ENCODE data around the gene DNASE1. TPM values are rescaled to one million over a fixed set of nuclear protein-coding genes. Genes with fewer than 3 reads are reported as not detected.

The DNASE1 gene
- total RNA-seq, 4 donors from 2014 or later, result 18.1 to 33.2 (median 25.0) TPM

DNA sequence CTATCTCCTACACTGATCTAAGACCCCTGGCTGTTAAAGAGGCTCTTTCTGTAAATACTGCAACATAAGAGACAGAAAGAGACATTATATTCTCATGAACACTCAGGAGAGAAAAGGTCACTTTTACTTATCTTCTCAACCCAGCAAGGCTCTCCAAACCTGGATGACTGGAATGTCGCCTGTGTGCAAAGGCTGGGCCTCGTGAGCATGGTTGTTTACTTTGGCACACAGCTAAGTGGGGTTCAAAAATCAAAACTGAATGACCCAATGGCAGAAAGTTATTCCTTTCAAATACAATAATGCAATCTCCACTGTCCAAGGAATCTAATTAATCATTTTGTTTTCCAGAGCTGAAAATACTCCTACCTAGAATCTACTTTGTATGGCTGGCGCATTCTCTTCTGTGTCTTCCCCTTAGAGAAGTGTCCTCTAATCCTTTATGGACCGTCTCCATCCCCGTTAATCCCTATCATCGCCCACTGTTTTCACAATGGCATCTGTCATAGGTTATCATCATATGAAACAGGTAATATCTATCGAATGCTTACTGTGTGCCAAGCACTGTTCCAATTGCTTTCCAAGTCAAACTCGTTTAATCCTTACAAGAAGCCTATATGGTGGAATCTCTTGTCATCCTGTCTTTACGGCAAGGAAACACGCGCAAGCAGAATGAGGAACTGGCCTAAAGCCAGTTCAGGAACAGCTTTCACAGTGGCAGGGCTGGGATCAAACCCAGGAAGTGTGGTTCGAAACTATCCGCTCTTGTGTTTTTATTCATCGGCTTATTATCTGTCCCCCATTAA is 44.4 kb upstream of the DNASE1 start:
- intact Hi-C loops (cut with DNase I), result no loop called here
- Histone ChIP-seq H3K27ac (peak overlapping the region in 1 of 3 donors; percentile 7), H3K4me1 (peaks cover 14 to 21% of the 10 kb centered on the region in 2 donors), H3K4me3 (replicated peaks in 1 of 3) (no peak overlapping the region), H3K36me3 (no peaks in the 10 kb centered on the region), H3K9me3 (no peaks in the 10 kb centered on the region), H3K27me3 (no peaks in the 10 kb centered on the region)
- 56 to 57% methylated on average over 14 of the region's 14 CpGs for WGBS, 2 donors
- peak in 1 of 2 donors; percentile 11 for DNase-seq
- TF ChIP-seq, protein P1, sequence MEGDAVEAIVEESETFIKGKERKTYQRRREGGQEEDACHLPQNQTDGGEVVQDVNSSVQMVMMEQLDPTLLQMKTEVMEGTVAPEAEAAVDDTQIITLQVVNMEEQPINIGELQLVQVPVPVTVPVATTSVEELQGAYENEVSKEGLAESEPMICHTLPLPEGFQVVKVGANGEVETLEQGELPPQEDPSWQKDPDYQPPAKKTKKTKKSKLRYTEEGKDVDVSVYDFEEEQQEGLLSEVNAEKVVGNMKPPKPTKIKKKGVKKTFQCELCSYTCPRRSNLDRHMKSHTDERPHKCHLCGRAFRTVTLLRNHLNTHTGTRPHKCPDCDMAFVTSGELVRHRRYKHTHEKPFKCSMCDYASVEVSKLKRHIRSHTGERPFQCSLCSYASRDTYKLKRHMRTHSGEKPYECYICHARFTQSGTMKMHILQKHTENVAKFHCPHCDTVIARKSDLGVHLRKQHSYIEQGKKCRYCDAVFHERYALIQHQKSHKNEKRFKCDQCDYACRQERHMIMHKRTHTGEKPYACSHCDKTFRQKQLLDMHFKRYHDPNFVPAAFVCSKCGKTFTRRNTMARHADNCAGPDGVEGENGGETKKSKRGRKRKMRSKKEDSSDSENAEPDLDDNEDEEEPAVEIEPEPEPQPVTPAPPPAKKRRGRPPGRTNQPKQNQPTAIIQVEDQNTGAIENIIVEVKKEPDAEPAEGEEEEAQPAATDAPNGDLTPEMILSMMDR (IDR thresholded peaks at IDR 0.05), result no peak
- no peak for TF ChIP-seq POLR2A (IDR thresholded peaks at IDR 0.05)

GRCh38 chr16:3610698-3611145 is 43.8 kb upstream of the DNASE1 start:
- H3K9me3 ChIP-seq, result no peaks in the 10 kb centered on the region
- 3% methylated on average over 8 to 9 of the region's 10 CpGs for WGBS, 2 donors
- intact Hi-C loops (cut with DNase I), result no loop called here
- H3K36me3 ChIP-seq, result no peaks in the 10 kb centered on the region
- no peaks in the 10 kb centered on the region for H3K27me3 ChIP-seq
- no peak for TF ChIP-seq POLR2A (IDR thresholded peaks at IDR 0.05)
- TF ChIP-seq, protein P1 (IDR thresholded peaks at IDR 0.05), result no peak
- H3K4me1 ChIP-seq, result peaks cover 14 to 21% of the 10 kb centered on the region in 2 donors
- H3K4me3 ChIP-seq (replicated peaks in 1 of 3), result peak overlapping the region; percentile 69 to 94 (median 83)
- no peak for DNase-seq
- peak overlapping the region in 2 of 3 donors; percentile 59 to 69 for H3K27ac ChIP-seq

GRCh38 chr16:3611146-3611975 is 43.1 kb upstream of the DNASE1 start, which contains the start of gene SLX4:
Gene SLX4, minus strand, starts transcription at chr16:3611606. Its CDS starts 2,642 bp downstream, at chr16:3608964.
- DNase-seq, result peak; percentile 90 to 91
- H3K9me3 ChIP-seq, result no peaks in the 10 kb centered on the region
- no peaks in the 10 kb centered on the region for H3K36me3 ChIP-seq
- peak in 1 of 2 donors; percentile 84 for TF ChIP-seq POLR2A (IDR thresholded peaks at IDR 0.05)
- TF ChIP-seq, protein P1 (IDR thresholded peaks at IDR 0.05), result no peak
- H3K27ac ChIP-seq, result peak within 1 kb of the TSS; percentile 37 to 69 (median 69)
- intact Hi-C loops (cut with DNase I), result no loop called here
- H3K4me1 ChIP-seq, result peaks cover 14 to 21% of the 10 kb centered on the region in 2 donors
- WGBS, 2 donors, result 0% methylated on average over 17 to 24 of the region's 86 CpGs
- H3K27me3 ChIP-seq, result no peaks in the 10 kb centered on the region
- peak within 1 kb of the TSS; percentile 83 to 94 (median 93) for H3K4me3 ChIP-seq (replicated peaks in 1 of 3)

GRCh38 chr16:3612510-3613466 is 41.7 kb upstream of the DNASE1 start:
- peak overlapping the region in 1 of 3 donors; percentile 83 for H3K4me3 ChIP-seq (replicated peaks in 1 of 3)
- DNase-seq, result no peak
- TF ChIP-seq, protein P1 (IDR thresholded peaks at IDR 0.05), result no peak
- TF ChIP-seq POLR2A (IDR thresholded peaks at IDR 0.05), result no peak
- no peaks in the 10 kb centered on the region for H3K9me3 ChIP-seq
- WGBS, 2 donors, result 83 to 84% methylated on average over 34 of the region's 34 CpGs
- H3K27me3 ChIP-seq, result no peaks in the 10 kb centered on the region
- H3K4me1 ChIP-seq, result peaks cover 14 to 21% of the 10 kb centered on the region in 2 donors
- intact Hi-C loops (cut with DNase I), result no loop called here
- no peak overlapping the region for H3K27ac ChIP-seq
- no peaks in the 10 kb centered on the region for H3K36me3 ChIP-seq
